Stromal cell of bone marrow (primary cell): Measurements from ENCODE around the gene TTC13.

Experiments
- DNase-seq: peaks from one replicate; pipeline ENCODE4 v3.0.0-alpha.2; 2012; ENCODE audit warnings: low read depth

Gene TTC13

DNA sequence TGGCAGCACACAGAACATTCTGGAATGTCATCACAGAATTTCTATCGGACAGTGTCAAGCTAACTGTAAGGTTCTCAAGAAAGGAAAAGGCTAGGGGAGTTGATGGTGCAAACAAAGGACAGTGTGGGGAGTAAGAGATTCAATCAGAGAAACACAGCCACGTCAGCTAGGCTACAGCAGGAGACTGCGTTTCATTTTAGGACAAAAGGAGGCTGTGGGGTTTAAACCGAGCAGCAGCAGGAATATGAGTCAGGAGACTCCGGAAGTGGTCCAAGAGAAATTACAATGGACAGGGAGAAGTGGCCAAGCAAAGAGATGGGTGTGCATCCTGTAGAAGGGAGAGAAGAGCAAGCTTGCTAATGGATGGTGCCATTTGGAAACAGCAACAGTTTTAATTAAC is 72.9 kb downstream of the TTC13 start:
- DNase-seq, result peak; percentile 30

DNA sequence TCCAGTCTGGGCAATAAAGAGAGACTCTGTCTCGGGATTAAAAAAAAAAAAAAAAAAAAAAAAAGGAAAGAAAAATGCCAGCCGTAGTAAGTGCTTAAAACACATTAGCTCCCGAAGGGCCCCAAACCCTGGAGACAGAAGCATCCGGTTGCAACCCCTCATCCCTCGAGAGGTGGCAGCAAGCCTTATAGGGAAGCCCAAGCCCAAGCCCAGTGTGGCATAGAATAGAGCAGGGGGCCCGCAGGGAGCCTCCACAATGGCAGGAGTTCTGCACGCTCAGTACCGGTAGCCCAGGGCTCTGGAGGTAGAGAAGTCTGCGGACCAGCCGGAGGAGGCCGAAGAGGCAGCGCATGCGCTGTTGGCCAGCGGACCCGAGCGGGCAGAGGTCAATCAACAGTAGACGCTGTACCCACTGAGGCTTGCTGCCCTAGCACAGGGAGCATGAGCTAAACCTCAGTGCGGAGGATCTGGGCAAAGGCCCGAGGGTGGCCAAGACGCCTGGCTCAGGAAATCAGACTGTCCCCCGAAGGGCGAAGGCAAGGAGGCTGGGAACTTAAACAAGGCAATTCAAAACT is 76.2 kb downstream of the TTC13 start:
- no peak for DNase-seq

DNA sequence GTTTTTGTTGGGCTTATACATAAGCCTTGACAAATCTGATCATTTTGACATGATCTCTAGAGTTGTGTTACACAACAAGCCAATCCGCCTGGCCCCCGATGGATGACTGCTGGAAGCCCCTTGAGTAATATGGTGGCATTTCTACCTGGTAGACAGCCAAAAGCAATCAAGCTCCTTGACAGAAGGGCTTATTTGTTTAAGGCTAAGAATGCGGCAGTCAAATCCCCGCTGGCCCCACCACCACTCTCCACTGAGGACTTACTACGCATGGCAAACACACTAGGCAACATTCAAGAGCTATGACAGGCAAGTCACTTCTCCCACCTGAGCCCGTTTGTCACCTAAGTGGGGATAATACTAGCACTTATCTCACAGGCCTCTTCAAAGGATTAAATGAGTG is 77.0 kb downstream of the TTC13 start:
- no peak for DNase-seq

DNA sequence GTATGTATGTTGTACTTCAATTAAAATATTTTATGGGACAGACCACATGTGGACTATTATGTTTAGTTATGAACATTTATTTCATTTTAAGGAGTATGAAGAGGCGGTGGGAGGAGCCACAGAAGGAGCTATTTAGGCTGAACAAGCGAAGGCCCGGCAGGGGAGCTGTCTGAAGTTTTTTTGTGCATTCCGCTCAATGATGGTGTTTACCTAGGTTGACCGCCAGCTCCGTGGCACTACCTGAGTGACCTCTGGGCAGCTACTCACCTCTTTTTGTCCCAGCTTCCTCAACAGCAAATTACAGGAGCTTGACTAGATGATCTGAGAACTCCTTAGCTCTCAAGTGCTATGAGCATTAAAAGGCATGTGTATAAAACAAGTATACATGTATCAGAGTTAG is 77.7 kb downstream of the TTC13 start:
- DNase-seq, result no peak

DNA sequence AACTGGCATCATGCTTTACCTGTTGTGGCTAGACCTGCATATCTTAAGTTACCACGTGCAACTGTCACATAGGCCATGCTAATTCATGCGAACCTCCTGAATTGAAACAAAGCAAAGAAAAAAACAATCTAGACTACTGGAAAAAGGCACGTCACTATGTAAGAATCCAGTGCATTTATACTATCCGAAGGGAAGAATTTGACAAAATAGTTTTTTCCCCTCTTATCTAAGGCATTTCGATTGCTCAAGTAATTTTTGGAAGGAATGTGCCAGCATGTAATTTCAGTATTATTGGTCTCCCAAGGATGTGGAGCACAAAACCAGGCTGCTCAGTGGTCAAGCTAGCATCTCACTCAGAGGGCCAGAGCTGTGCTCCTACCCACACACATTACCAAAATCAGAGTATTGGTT is 78.8 kb downstream of the TTC13 start:
- peak; percentile 61 for DNase-seq

DNA sequence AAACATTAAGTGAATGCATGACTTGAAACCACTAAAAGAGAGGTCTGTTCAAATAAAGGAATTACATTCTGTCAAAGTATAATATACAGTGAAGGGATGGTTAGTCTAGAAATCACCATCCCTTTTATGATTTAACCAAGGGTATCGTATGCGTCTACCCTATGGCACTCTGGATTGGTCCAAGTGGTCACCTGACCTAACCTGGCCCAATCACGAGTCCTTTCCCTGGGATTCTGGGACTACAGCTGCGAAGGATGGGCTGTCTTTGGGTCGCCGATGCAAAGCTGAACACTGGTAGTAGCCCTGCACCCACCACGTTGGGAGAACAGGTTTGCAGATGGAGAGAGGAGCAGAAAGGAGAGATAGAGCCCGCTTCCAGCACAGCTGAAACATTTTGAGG is 79.9 kb downstream of the TTC13 start:
- no peak for DNase-seq

DNA sequence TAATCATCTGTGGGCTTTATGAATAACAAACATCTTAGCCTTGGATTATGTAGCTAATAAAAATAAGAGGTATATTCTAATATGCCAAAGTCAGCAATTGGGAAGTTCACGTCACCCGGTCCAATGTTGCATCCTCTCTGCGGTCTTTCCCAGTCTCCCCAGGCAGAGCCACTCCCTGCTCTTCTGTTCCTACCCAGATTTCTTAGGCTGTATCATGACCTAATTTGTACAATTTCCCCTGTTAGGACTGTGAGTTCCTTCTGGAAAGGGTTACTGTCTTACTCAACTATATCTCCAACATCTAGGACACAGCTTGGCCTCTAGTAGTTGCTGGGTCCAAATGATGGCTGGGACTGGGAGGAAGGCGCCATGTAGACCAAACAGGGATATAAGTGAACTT is 80.5 kb downstream of the TTC13 start:
- no peak for DNase-seq

DNA sequence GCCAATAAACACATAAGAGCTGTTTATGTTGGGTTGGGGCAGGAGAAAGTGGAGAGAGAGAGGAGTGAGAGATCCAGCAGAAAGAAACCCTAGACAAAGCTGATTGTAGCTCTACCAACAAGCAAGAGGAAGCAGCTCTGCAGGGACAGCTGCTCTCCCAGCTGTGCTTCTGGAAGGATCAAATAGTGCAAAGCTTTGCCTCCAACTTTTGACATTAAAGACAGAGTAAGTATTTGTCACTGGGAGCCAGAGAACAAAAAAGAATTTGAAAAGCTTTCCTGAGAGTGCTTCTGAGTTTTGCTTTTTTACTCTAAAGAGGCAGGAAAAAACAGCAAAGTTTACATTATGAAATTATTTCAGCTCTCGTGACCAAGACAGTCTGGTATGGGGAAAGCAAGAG is 81.9 kb downstream of the TTC13 start:
- no peak for DNase-seq

DNA sequence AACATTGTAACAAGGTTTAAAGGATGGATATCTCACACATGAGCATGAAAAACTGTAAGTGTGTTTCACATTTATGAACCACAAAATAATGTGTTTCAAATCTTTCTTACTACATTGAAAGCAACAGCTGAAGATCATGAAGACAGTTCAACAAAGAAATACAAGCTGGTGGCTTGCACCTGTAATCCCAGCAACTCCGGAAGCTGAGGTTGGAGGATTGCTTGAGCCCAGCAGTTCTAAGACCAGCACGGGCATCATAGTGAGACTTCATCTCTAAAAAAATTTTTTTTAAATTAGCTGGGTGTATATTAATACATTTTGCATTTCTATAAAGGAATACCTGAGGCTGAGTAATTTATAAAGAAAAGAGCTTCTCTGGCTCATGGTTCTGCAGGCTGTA is 83.2 kb downstream of the TTC13 start:
- no peak for DNase-seq

DNA sequence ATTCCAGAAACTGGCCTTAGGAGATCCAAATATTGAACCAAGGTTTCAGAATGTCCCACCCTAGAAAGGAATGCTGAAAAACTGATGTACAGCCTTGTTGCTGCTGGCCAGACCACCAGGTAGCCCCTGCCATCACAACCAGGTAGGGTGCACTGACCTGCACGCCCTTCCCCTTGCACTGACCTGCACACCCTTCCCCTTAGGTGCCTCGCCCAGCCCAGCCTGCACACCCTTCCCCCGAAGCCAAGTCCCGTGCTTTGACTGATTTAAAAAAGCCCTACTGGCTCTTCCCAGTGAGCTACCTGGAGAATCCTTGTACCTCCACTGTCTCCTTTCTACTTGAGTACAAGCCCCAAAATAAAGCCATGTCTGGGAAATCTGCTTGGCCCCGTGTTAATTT is 84.0 kb downstream of the TTC13 start:
- DNase-seq, result no peak

DNA sequence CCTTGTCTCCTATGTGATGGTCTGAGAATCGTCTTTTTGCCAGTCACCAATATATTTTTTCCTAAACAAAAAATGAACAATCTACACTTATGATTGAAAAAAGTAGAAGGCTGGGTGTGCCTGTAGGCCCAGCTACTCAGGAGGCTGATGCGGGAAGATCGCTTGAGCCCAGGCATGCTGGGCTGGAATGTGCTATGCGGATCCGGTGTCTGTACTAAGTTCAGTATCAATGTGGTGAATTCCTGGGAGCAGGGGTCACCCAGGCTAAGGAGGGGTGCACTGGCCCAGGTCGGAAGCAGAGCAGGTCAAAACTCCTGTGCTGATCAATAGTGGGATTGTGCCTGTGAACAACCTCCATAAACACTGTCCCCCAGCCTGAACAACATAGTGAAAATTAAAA is 84.6 kb downstream of the TTC13 start:
- DNase-seq, result no peak

DNA sequence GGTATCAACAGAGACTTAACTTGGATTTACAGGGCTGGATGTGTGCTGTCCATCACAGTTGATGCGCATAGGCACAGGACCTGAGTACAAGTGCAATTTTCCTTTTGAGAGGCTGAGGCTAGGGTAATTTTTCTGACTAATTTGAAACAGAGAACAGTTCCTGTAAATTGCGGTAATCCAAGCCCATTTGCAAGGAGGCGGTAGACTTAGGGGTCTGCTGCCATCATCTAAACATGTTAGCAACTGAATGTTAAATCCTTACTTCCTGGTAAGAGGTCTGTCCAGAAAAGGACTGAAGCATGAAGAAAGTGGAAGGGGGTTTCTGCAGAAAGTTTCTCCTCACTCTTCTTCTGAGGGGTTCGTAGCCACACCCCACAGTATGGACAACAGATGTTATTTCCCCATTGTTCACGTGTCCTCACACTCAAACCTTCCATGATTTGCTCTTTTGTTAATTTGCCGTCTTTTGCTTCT is 86.6 kb downstream of the TTC13 start:
- DNase-seq, result no peak

DNA sequence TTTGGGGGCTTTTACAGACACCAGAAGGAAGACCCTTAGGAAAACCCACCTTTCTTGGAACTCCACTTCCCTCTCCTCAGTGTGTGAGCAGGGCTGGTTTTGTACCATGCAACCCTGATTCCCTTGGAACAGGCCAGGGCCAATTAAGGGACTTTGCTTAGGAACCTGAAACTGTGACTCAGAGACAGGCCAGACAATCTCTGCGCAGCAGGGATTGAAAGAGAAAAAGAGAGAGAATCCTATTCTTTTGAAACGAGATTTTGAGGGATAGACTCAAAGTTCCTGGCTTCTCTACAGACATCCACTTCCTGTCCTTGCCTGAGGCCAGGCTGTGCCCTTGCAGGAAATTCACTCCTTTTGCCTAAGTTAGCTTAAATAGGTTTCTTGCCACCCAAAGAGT is 87.2 kb downstream of the TTC13 start:
- DNase-seq, result no peak

DNA sequence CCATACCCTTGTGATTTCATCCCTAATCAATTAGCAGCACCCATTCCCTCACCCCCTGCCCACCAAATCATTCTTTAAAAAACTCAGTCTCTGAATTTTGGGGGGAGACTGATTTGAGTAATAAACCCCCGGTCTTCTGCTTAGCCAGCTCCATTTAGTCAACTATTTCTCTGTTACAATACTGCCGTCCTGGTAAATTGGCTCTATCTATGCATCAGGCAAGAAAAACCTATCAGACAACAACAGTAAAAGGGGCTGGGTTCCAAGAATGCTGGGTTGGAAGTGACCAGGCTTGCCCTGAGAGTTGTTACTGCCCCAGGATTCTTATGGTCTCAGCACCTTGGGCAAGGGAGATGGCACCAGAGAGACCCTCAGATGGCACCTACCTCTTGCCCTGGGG is 94.0 kb downstream of the TTC13 start:
- no peak for DNase-seq

DNA sequence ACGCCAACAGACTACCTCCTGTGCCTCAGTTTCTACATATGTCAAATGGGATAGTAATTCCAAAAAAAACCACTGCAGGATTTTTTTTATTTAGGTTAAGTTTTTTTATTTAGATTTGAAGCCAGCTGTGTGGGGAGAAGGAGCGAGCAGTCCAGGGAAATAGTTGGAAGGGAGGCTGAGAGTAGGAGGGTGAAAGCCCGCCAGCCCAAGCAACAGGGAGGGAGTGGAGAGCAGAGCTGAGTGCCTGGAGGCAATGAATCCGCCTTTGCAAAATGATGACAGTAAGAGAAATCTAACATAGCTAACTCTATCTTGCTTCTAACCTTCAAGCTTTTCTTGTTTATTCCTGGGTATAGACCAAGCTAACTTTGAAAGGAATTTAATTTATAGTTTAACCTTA is 94.7 kb downstream of the TTC13 start:
- DNase-seq, result no peak

DNA sequence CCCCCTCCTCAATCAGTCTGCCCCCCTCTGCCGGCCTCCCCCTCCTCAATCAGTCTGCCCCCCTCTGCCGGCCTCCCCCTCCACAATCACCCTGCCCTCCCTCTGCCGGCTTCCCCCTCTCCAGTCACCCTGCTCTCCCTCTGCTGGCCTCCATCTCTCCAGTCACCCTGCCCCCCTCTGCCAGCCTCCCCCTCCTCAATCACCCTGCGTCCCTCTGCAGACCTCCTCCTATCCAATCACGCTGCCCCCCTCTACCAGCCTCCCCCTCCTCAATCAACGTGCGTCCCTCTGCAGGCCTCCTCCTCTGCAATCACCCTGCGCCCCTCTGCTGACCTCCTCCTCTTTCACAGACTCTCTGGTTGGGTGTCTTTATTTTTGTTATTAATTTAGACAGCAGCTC is 98.9 kb downstream of the TTC13 start:
- DNase-seq, result no peak

DNA sequence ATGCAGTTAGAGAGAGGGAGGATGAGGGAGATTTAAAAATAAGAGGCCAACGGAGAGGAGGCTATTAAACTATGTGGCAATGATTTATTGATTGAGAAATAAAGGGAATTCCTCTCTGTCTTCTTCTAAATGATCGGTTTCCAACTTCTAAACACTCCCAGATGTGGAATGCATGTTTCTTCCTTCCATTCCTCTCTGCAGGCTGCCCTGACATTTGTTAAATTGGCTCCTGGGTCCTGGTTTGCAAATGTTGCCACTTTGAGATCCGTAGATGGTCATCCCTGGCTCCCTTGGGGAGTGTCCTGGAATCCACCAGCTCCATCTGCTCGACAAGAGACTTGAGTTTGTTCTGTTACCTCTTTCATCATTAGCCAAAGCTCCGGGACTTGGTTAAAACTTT is 100.1 kb downstream of the TTC13 start:
- DNase-seq, result peak; percentile 53

DNA sequence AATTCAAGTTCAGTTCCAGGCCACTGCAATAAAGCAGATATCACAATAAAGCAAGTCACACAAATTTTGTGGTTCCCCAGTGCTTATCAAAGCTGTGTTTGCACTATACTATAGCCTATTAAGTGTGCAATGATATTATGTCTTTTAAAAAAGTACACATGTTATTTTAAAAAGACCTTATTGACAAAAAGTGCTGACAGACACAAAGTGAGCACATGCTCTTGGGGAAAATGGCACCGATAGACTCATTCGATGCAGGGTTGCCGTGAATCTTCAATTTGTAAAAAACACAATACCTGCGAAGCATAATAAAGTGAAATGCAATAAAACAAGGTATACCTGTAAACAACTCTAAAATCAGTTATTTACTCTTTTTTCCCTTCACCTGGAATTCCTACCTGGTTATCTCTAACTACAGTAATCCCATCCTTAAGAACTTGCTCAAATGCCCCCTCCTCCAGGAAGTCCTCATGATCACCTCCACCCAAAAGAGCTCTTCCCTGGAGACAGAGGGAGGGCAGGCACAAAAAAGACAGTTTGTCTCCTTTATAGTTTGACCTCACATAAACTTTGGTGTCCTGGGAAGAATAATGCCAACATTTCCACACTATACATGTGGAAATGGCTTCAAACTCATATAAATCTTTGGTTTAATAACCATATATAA is 100.6 kb downstream of the TTC13 start:
- DNase-seq, result no peak

DNA sequence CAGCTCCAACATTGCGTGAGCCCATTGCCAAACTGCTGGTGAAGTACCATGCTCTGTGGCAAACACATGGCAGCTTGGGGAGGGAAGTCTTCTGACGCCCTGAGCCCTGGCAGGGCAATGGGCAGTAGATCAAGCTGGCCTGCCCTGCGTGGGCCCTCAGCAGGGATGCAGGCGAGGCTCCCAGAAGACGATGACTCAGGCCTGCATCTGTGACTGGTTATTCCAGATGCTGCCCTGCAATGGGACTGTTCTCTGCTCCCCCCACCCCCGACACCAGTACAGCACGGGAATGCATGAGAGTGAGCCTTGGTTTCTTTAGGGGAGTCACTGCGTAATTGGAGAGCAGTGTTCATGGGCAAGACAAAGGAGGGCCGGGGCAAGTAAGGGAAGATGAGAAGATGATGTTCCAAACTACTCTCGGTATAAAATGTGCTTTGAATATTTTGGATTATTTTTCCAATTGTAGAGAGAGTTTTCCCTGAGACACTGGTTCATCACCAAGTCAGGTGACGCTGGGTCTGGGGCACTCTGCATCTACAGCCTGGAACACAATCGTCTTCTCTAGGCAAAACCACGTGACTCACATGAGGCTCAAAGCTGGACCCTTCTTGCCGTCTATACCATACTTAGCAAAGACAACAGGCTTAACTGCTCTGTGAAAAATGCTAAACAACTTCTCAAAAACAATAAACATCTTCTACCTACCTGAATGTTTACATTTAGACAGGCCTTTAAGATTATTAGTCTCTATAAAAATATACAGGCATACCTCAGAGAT is 101.3 kb downstream of the TTC13 start:
- no peak for DNase-seq

DNA sequence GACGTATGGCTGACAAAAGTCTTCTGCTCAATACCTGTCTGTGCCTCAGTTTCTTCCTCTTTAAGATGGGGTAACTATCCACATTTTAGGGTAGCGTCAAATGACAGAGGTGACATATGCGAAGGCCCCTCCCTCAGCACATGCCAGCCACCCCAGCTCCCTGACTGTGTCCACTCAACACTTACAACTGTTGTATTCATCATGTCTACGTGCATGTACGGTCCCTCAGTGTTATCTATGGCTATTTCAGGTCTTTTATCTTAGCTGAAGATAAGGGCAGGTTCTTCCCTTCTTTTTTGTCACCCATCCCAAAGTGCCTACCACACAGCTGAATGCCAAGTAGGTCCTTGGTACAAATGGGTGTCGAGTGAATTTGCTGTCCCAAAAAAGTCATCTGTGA is 102.0 kb downstream of the TTC13 start:
- no peak for DNase-seq

DNA sequence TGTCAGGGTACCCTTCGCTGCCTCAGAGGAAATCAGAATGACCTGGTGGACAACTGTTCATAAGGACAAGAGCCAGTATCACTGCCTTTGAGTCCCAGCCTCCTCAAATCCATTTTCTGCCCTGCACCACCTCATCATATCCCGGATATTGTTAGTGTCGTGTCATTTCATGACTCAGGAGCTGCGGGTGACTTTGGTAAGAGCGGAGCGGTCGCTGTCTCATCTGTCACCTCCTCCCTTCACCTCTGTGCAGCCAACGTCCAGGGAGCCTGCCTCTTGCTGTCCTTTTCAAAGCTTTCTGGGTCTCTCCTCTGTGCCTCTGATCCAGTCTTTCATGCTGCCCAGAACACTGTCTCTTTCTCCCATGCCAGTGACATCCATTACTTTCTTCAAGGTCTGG is 103.3 kb downstream of the TTC13 start:
- DNase-seq, result no peak

DNA sequence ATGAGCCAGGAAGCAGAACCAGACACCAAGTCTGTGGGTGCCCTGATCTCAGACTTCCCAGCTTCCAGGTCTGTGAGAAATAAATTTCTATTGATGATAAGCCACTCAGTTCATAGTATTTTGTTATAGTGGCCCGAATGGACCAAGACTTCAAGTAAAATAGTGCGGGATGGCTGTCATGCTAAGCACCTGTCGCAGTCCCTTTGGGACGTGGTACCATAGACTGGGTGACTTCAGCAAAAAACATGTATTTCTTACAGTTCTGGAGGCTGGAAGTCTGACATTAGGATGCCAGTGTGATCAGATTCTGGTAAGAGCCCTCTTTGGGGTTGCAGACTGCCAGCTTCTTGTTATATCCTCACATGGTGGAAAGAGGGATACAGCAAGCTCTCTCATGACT is 107.7 kb downstream of the TTC13 start:
- no peak for DNase-seq

DNA sequence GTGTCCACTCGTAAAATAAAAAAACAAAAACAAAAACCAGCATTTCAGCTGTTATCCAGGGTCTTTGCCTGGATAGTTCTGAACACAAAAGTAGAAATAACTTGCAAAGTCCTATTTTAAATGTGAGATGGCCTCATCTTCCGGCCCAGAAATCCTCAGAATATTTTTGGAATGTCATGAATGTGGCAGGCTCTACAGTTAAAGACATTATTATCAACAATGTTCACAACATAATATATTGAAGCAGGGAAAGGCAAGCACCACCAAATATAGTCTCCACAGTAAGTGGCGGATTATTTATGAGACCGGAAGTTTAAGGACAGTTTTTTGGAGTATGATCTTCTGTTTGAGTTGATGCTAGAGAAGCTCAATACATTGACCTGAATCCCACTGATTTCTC is 109.2 kb downstream of the TTC13 start:
- no peak for DNase-seq
